HepG2 (cell line): ENCODE data around the gene PNKP. TPM values are rescaled to one million over a fixed set of nuclear protein-coding genes. Genes with fewer than 3 reads are reported as not detected.

ENCODE experiments used
- ATAC-seq: fragments of 200-7000 bp; cut with Tn5 transposase; 3 replicates; pipeline ENCODE4 v1.9.1; 2020; ENCODE audit warnings: mild to moderate bottlenecking, moderate library complexity
- BruUV-seq: library from RNA; stranded (reverse); fragments of 400-500 nt; replicated peaks from 2 replicates; lab custom pipeline; 2021; lab: Mats Ljungman, UMichigan
- CTCF ChIA-PET: fragments of 300-600 bp; formaldehyde crosslinking; extraction: SDS; loops from one replicate; lab custom pipeline; 2021; ENCODE audit warnings: low total read pairs, inconsistent platforms, low intra/inter-chr PET ratio; lab: Yijun Ruan, JAX
- POLR2A ChIA-PET: fragments of 350-600 bp; sonication (Branson Sonifier 250); formaldehyde crosslinking; loops from one replicate; lab custom pipeline; 2020; ENCODE audit warnings: antibody characterized with exemption, inconsistent platforms; lab: Yijun Ruan, JAX
- DNase-seq: peaks from one replicate; pipeline ENCODE4 v3.0.0-alpha.2; 2015; ENCODE audit warnings: low spot score
- FAIRE-seq: peaks from 3 replicates; lab custom pipeline; 2011; peaks lifted over from hg19 to GRCh38; lab: Jason Lieb, UNC
- H2AFZ ChIP-seq: one replicate; pipeline ENCODE4 v1.6.1; 2011; ENCODE audit warnings: low read length, inconsistent platforms
- H3K27ac ChIP-seq: fragments of 300-600 bp; 3 replicates; pipeline ENCODE4 v1.8.0; 2011; ENCODE audit warnings: mixed run types, mild to moderate bottlenecking, mixed read lengths, low read length, inconsistent platforms; ENCODE audit not compliant: insufficient read depth; ENCODE audit errors: extremely low read length
- H3K27me3 ChIP-seq, 2 experiments: fragments of 200-600 bp in 1 of 2; 2 replicates in 1 of 2; 3 replicates in 1 of 2; pipeline versions ENCODE4 v1.6.0 to v1.8.0; 2011; ENCODE audit warnings: low read length in 2 of 2, mild to moderate bottlenecking in 2 of 2, moderate library complexity in 2 of 2, inconsistent platforms in 1 of 2; ENCODE audit not compliant: insufficient read depth in 2 of 2, control insufficient read depth in 1 of 2
- H3K36me3 ChIP-seq, 2 experiments: fragments of 200-600 bp in 1 of 2; replicated peaks in 1 of 2; 2 replicates in 1 of 2; 3 replicates in 1 of 2; pipeline versions ENCODE4 v1.5.1 to v1.8.0; 2011; ENCODE audit warnings: low read length in 2 of 2, inconsistent platforms in 1 of 2; ENCODE audit not compliant: insufficient read depth in 2 of 2, control insufficient read depth in 1 of 2
- H3K4me1 ChIP-seq: 2 replicates; pipeline ENCODE4 v1.5.1; 2012; ENCODE audit warnings: low read length, inconsistent platforms; ENCODE audit not compliant: insufficient read depth
- H3K4me2 ChIP-seq: 2 replicates; pipeline ENCODE4 v1.6.0; 2011; ENCODE audit warnings: low read depth, low read length, inconsistent platforms
- H3K4me3 ChIP-seq, 3 experiments: fragments of 200-600 bp in 1 of 3; sonication (generic), shearing (Covaris generic) in 1 of 3; replicated peaks in 1 of 3; 2 replicates each; pipeline ENCODE4 v1.5.1; 2011 to 2016; ENCODE audit warnings: low read length in 3 of 3, inconsistent platforms in 2 of 3, low read depth in 2 of 3, mild to moderate bottlenecking in 2 of 3, control low read depth in 1 of 3, mixed read lengths in 1 of 3; ENCODE audit not compliant: insufficient read depth in 1 of 3
- H3K79me2 ChIP-seq: one replicate; pipeline ENCODE4 v1.6.1; 2011; ENCODE audit warnings: low read length, inconsistent platforms; ENCODE audit not compliant: insufficient read depth
- H3K9ac ChIP-seq: 2 replicates; pipeline ENCODE4 v1.6.0; 2011; ENCODE audit warnings: mild to moderate bottlenecking, low read depth, low read length, inconsistent platforms; ENCODE audit not compliant: insufficient read depth
- H3K9me3 ChIP-seq: 2 replicates; pipeline ENCODE4 v1.5.1; 2012; ENCODE audit warnings: mild to moderate bottlenecking, low read length
- H4K20me1 ChIP-seq: 2 replicates; pipeline ENCODE4 v1.6.0; 2011; ENCODE audit warnings: inconsistent platforms, mild to moderate bottlenecking, low read length, moderate library complexity; ENCODE audit not compliant: insufficient read depth
- ELF3 ChIP-seq: IDR thresholded peaks from 2 replicates; pipeline ENCODE4 v1.6.1; 2016; ENCODE audit warnings: missing genetic modification reagents, missing compliant biosample characterization
- KMT2A ChIP-seq: sonication (generic); formaldehyde crosslinking; IDR thresholded peaks from 2 replicates; pipeline ENCODE4 v1.4.0; 2020; ENCODE audit warnings: missing genetic modification reagents
- NRL ChIP-seq: sonication (generic); formaldehyde crosslinking; IDR thresholded peaks from 2 replicates; pipeline ENCODE4 v1.5.0; 2020; ENCODE audit warnings: missing genetic modification reagents, mild to moderate bottlenecking, moderate library complexity, borderline replicate concordance
- ZNF101 ChIP-seq: sonication (generic); formaldehyde crosslinking; IDR thresholded peaks from 2 replicates; pipeline ENCODE4 v1.4.0; 2020; ENCODE audit warnings: mild to moderate bottlenecking, low read depth, missing genetic modification reagents, borderline replicate concordance
- WGBS: methylation state at CpG from one replicate; pipeline ENCODE4 v1.1.6; 2017; ENCODE audit warnings: low lambda C conversion rate; 5-methylcytosine and 5-hydroxymethylcytosine counted together
- in situ Hi-C: cut with HindIII; loops from 2 replicates; pipeline ENCODE4 v1.10.0; 2017; ENCODE audit warnings: low pct_unique_long_range_greater_than_20kb; ENCODE audit not compliant: extremely low pct_ligation_motif_present
- intact Hi-C: fragments of 100-400 bp; cut with micrococcal nuclease; formaldehyde crosslinking; loops from one replicate; pipeline ENCODE4 v1.10.0; 2022; ENCODE audit not compliant: unreplicated experiment
- polyA plus RNA-seq, 8 experiments: library from polyadenylated mRNA; depleted of rRNA in 3 of 8; stranded (reverse) in 7 of 8; unstranded in 1 of 8; fragments of >200 nt; fragmentation: Illumina TruSeq in 4 of 8; extraction: Trizol in 4 of 8; gene quantifications; 2 replicates each; pipeline versions ENCODE4 v1.2.1 to v1.2.3, GENCODE V29; 2011 to 2016; ENCODE audit warnings: low read depth in 4 of 8, missing spikeins in 1 of 8, mixed read lengths in 1 of 8; ENCODE audit not compliant: insufficient read depth in 1 of 8
- total RNA-seq, 5 experiments: library from RNA; depleted of rRNA; stranded (reverse); fragments of >200 nt; fragmentation: Illumina TruSeq; extraction: Trizol; gene quantifications; 2 replicates each; pipeline ENCODE4 v1.2.3, GENCODE V29; 2016; ENCODE audit warnings: low read depth in 1 of 5
- TF ChIP-seq, protein P1 (sequence below): sonication (generic); formaldehyde crosslinking; IDR thresholded peaks from 2 replicates; pipeline ENCODE4 v1.4.0; 2020; ENCODE audit warnings: mild to moderate bottlenecking, missing genetic modification reagents
- TF ChIP-seq, protein P2 (sequence below): sonication (generic); formaldehyde crosslinking; IDR thresholded peaks from 2 replicates; pipeline ENCODE4 v1.9.0; 2021; ENCODE audit warnings: missing genetic modification reagents, borderline replicate concordance
- TF ChIP-seq, protein P3 (sequence below): sonication (generic); formaldehyde crosslinking; IDR thresholded peaks from 2 replicates; pipeline ENCODE4 v1.5.0; 2020; ENCODE audit warnings: mild to moderate bottlenecking, missing genetic modification reagents, borderline replicate concordance
- TF ChIP-seq, protein P4 (sequence below): sonication (generic); formaldehyde crosslinking; IDR thresholded peaks from 2 replicates; pipeline ENCODE4 v1.4.0; 2020; ENCODE audit warnings: missing genetic modification reagents, borderline replicate concordance
- TF ChIP-seq, protein P5 (sequence below): sonication (generic); formaldehyde crosslinking; IDR thresholded peaks from 2 replicates; pipeline ENCODE4 v1.4.0; 2020; ENCODE audit warnings: missing genetic modification reagents, mild to moderate bottlenecking, borderline replicate concordance

PNKP gene
- total and polyA plus RNA-seq, 2 of the 13 experiments (the other 11 are each of a cell fraction or from before 2014, with no cell fraction given) = 12.7 to 27.1 TPM

DNA sequence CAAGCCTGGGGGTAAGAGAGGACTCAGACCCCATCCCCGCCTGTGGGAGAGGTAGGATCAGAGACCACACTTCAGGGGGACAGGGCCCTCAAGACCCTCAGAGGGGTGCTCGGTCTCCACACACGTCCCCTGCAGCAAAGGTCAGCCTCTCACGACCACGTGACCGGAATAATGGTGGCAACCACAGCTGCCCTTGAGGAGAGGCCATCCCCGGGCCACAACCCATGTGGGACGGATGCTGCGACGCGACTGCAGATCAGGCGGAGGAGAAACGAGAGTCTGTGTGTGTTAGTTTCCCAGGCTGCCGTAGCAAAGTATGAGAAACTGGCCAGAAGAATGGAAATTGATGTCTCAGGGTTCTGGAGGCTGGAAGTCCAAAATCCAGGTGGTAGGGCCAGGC is 40.3 kb downstream of the PNKP start (continued):
- TF ChIP-seq KMT2A = no peak
- TF ChIP-seq, protein P1, sequence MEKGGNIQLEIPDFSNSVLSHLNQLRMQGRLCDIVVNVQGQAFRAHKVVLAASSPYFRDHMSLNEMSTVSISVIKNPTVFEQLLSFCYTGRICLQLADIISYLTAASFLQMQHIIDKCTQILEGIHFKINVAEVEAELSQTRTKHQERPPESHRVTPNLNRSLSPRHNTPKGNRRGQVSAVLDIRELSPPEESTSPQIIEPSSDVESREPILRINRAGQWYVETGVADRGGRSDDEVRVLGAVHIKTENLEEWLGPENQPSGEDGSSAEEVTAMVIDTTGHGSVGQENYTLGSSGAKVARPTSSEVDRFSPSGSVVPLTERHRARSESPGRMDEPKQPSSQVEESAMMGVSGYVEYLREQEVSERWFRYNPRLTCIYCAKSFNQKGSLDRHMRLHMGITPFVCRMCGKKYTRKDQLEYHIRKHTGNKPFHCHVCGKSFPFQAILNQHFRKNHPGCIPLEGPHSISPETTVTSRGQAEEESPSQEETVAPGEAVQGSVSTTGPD (CRISPR knock-in tag) = no peak

DNA sequence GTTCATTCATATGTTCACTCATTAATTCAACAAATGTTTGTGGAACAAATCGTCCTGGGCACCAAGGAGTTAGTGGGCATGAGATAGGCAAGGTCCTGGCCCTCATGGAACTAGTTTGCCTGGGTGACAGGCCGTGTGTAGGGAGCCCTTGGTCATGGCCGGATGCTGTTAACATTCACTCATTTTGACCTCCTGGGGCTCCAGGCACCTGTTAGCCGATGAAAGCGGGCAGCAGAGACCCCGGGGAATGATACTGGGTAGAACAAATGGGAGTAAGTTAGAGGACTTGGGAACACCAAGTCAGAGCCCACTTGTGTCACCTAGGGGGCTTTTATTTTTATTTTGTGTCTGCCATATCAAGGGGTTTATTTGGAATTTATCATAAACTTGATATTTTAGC is 42.7 kb downstream of the PNKP start:
- TF ChIP-seq ELF3 (no peak), ZNF101 (CRISPR knock-in tag) (no peak), NRL (CRISPR knock-in tag) (no peak)
- TF ChIP-seq, protein P2, sequence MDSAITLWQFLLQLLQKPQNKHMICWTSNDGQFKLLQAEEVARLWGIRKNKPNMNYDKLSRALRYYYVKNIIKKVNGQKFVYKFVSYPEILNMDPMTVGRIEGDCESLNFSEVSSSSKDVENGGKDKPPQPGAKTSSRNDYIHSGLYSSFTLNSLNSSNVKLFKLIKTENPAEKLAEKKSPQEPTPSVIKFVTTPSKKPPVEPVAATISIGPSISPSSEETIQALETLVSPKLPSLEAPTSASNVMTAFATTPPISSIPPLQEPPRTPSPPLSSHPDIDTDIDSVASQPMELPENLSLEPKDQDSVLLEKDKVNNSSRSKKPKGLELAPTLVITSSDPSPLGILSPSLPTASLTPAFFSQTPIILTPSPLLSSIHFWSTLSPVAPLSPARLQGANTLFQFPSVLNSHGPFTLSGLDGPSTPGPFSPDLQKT = no peak
- TF ChIP-seq, protein P3, sequence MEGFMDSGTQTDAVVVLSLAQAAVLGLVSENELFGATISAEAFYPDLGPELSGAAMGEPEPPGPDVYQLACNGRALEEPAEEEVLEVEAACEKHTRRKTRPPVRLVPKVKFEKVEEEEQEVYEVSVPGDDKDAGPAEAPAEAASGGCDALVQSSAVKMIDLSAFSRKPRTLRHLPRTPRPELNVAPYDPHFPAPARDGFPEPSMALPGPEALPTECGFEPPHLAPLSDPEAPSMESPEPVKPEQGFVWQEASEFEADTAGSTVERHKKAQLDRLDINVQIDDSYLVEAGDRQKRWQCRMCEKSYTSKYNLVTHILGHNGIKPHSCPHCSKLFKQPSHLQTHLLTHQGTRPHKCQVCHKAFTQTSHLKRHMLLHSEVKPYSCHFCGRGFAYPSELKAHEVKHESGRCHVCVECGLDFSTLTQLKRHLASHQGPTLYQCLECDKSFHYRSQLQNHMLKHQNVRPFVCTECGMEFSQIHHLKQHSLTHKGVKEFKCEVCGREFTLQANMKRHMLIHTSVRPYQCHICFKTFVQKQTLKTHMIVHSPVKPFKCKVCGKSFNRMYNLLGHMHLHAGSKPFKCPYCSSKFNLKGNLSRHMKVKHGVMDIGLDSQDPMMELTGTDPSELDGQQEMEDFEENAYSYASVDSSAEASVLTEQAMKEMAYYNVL = no peak
- TF ChIP-seq, protein P4, sequence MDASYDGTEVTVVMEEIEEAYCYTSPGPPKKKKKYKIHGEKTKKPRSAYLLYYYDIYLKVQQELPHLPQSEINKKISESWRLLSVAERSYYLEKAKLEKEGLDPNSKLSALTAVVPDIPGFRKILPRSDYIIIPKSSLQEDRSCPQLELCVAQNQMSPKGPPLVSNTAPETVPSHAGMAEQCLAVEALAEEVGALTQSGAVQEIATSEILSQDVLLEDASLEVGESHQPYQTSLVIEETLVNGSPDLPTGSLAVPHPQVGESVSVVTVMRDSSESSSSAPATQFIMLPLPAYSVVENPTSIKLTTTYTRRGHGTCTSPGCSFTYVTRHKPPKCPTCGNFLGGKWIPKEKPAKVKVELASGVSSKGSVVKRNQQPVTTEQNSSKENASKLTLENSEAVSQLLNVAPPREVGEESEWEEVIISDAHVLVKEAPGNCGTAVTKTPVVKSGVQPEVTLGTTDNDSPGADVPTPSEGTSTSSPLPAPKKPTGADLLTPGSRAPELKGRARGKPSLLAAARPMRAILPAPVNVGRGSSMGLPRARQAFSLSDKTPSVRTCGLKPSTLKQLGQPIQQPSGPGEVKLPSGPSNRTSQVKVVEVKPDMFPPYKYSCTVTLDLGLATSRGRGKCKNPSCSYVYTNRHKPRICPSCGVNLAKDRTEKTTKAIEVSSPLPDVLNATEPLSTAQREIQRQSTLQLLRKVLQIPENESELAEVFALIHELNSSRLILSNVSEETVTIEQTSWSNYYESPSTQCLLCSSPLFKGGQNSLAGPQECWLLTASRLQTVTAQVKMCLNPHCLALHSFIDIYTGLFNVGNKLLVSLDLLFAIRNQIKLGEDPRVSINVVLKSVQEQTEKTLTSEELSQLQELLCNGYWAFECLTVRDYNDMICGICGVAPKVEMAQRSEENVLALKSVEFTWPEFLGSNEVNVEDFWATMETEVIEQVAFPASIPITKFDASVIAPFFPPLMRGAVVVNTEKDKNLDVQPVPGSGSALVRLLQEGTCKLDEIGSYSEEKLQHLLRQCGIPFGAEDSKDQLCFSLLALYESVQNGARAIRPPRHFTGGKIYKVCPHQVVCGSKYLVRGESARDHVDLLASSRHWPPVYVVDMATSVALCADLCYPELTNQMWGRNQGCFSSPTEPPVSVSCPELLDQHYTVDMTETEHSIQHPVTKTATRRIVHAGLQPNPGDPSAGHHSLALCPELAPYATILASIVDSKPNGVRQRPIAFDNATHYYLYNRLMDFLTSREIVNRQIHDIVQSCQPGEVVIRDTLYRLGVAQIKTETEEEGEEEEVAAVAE = no peak
- TF ChIP-seq, protein P5, sequence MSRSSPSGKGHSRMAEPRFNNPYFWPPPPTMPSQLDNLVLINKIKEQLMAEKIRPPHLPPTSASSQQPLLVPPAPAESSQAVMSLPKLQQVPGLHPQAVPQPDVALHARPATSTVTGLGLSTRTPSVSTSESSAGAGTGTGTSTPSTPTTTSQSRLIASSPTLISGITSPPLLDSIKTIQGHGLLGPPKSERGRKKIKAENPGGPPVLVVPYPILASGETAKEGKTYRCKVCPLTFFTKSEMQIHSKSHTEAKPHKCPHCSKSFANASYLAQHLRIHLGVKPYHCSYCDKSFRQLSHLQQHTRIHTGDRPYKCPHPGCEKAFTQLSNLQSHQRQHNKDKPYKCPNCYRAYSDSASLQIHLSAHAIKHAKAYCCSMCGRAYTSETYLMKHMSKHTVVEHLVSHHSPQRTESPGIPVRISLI (CRISPR knock-in tag) = no peak
- H3K27ac ChIP-seq = no peak overlapping the region
- FAIRE-seq (no peak), DNase-seq (no peak), ATAC-seq (no peak)
- no peak overlapping the region for H2AFZ ChIP-seq
- in situ Hi-C loops = no loop called here
- intact Hi-C loops = no loop called here
- 91% methylated on average over 6 of the region's 6 CpGs for WGBS
- no TSS peak for BruUV-seq
- H3K79me2 ChIP-seq = peaks cover 6% of the 10 kb centered on the region
- H3K4me2 ChIP-seq = no peak overlapping the region
- H3K36me3 ChIP-seq = peaks cover 8 to 26% of the 10 kb centered on the region in 2 experiments; a peak in 4 of 5 replicates
- H3K4me1 ChIP-seq = peaks cover 4% of the 10 kb centered on the region
- H4K20me1 ChIP-seq = no peaks in the 10 kb centered on the region
- ChIA-PET POLR2A (no interaction called here), CTCF (no interaction called here)
- H3K27me3 ChIP-seq = no peaks in the 10 kb centered on the region
- H3K9ac ChIP-seq = no peak overlapping the region
- H3K4me3 ChIP-seq = no peak overlapping the region
- H3K9me3 ChIP-seq = no peaks in the 10 kb centered on the region
